Tibial nerve (tissue), 4 donors: Measurements from ENCODE around the gene CUL9.

Source experiments
- EP300 ChIP-seq, 2 donors: sonication (generic); formaldehyde crosslinking; IDR thresholded peaks; one replicate each; pipeline ENCODE4 v1.6.1; 2017; ENCODE audit warnings: antibody characterized with exemption in 2 of 2, mild to moderate bottlenecking in 1 of 2
- POLR2A ChIP-seq, 2 donors: fragments of 450-650 bp; IDR thresholded peaks; one replicate each; pipeline ENCODE4 v1.6.1; 2017; ENCODE audit warnings: antibody characterized with exemption in 2 of 2, mild to moderate bottlenecking in 2 of 2, moderate library complexity in 2 of 2
- TF ChIP-seq, protein P1 (sequence below), 5 experiments: fragments of 200-600 bp in 3 of 5; fragments of 450-650 bp in 2 of 5; sonication (generic) in 3 of 5; IDR thresholded peaks; one replicate each; pipeline ENCODE4 v1.5.1; 2016 to 2019; ENCODE audit warnings: antibody characterized with exemption in 5 of 5, mild to moderate bottlenecking in 3 of 5, moderate library complexity in 2 of 5

DNA sequence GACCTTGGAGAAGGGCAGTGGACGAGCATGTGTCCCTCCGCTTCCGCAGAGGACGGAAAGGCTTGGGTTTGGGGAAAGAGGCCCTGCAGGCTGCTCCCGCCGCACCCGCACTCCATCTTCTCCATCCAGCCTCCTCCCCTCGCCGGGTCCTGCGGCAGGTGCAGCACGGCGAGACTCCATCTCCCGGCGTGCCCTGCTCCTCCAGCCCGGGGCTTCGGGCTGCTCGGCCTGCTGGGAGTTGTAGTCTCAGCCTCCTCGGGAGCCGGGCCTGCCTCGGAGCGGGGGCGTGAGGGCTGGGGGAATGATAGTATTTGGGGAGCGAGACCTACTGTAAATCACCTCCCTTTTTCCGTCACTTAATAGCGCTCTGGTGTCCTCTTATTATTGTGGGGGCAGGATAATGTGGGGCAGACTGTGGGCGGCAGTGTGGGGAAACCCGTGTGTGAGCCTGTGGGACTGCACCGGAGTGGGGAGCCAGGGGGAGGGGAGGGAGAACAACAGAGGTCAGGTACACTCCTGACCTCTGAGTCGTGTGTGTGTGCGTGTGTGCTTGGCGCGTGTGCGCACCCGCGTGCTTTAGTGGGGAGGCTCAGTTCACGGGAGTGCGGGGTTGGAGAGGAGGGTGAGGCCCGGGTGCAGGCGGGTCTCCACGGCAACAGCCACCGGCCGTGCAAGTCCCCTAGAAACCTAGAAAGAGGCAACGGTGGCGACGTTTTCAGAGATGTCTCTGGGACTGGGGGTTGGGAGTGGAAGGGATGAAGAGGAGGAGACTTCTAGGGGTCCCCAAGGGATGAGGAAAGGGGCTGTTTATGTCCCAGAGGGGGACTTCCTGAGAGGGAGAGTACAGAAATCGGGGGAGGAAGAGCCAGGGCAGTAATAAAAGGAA is 65.4 kb downstream of the CUL9 start:
- TF ChIP-seq EP300 (IDR thresholded peaks at IDR 0.05): no peak
- TF ChIP-seq POLR2A (IDR thresholded peaks at IDR 0.05): no peak
- TF ChIP-seq, protein P1, sequence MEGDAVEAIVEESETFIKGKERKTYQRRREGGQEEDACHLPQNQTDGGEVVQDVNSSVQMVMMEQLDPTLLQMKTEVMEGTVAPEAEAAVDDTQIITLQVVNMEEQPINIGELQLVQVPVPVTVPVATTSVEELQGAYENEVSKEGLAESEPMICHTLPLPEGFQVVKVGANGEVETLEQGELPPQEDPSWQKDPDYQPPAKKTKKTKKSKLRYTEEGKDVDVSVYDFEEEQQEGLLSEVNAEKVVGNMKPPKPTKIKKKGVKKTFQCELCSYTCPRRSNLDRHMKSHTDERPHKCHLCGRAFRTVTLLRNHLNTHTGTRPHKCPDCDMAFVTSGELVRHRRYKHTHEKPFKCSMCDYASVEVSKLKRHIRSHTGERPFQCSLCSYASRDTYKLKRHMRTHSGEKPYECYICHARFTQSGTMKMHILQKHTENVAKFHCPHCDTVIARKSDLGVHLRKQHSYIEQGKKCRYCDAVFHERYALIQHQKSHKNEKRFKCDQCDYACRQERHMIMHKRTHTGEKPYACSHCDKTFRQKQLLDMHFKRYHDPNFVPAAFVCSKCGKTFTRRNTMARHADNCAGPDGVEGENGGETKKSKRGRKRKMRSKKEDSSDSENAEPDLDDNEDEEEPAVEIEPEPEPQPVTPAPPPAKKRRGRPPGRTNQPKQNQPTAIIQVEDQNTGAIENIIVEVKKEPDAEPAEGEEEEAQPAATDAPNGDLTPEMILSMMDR (IDR thresholded peaks at IDR 0.05): peak in 1 of 5 experiments; percentile 13
